ENCODE results near the gene MKI67.
"Not testable (repeated sequence)": the region's sequence is repeated elsewhere in the genome, so short reads cannot be mapped to it uniquely, and the experiment has no call there.

MKI67 gene
- long read RNA-seq, donor 1 = 0 reads
- long read RNA-seq, donor 2, partial matches to known transcripts = 0 of 1 reads
- long read RNA-seq, donor 2, other reads (novel, unspliced or antisense) = 0 of 1 reads
- long read RNA-seq, donor 3 = 0 reads
- long read RNA-seq, donor 4, partial matches to known transcripts = 35 of 35 reads
- long read RNA-seq, donor 4, other reads (novel, unspliced or antisense) = 0 of 35 reads
- long read RNA-seq, donor 5, partial matches to known transcripts = 6 of 6 reads
- long read RNA-seq, donor 5, other reads (novel, unspliced or antisense) = 0 of 6 reads
- long read RNA-seq, donor 6, partial matches to known transcripts = 0 of 1 reads
- long read RNA-seq, donor 6, other reads (novel, unspliced or antisense) = 0 of 1 reads
- long read RNA-seq, donor 7, partial matches to known transcripts = 112 of 113 reads
- long read RNA-seq, donor 7, other reads (novel, unspliced or antisense) = 0 of 113 reads
- long read RNA-seq, donor 8 = 0 reads

GRCh38 chr10:128125944-128126764 is at the start of gene MKI67:
TSS of gene MKI67 (minus strand) at chr10:128126423. CDS start at chr10:128125667, 756 bp downstream.
- peak; percentile 78 for DNase-seq

- no peak for DNase-seq
Observed at GRCh38 chr10:128174581-128175559, 48.6 kb upstream of the MKI67 start.

- no peak for DNase-seq
Observed at GRCh38 chr10:128173386-128173785, 47.2 kb upstream of the MKI67 start.

- DNase-seq = no peak
Observed at GRCh38 chr10:128172756-128173155, 46.5 kb upstream of the MKI67 start.

- DNase-seq = no peak
Observed at GRCh38 chr10:128169811-128170379, 43.7 kb upstream of the MKI67 start.

GRCh38 chr10:128167926-128168520 is 41.8 kb upstream of the MKI67 start:
- DNase-seq = no peak

GRCh38 chr10:128167123-128167522 is 40.9 kb upstream of the MKI67 start:
- not testable (repeated sequence) for DNase-seq

- DNase-seq = no peak
Observed at GRCh38 chr10:128166151-128166550, 39.9 kb upstream of the MKI67 start.

GRCh38 chr10:128165536-128165935 is 39.3 kb upstream of the MKI67 start:
- DNase-seq = no peak

GRCh38 chr10:128163701-128164100 is 37.5 kb upstream of the MKI67 start:
- no peak for DNase-seq

GRCh38 chr10:128161031-128161430 is 34.8 kb upstream of the MKI67 start:
- no peak for DNase-seq

- DNase-seq = no peak
Observed at GRCh38 chr10:128160297-128160711, 34.1 kb upstream of the MKI67 start.

- no peak for DNase-seq
Observed at GRCh38 chr10:128158021-128158795, 32.0 kb upstream of the MKI67 start.

- no peak for DNase-seq
Observed at GRCh38 chr10:128156999-128157755, 31.0 kb upstream of the MKI67 start.

GRCh38 chr10:128152741-128153580 is 26.7 kb upstream of the MKI67 start:
- DNase-seq = no peak

GRCh38 chr10:128151031-128151430 is 24.8 kb upstream of the MKI67 start:
- peak; percentile 16 for DNase-seq

GRCh38 chr10:128150561-128150960 is 24.3 kb upstream of the MKI67 start:
- DNase-seq = no peak

GRCh38 chr10:128150045-128150493 is 23.8 kb upstream of the MKI67 start:
- DNase-seq = peak; percentile 92
